ENCODE measurements around the gene TMEM178B. TPM values are rescaled to one million over a fixed set of nuclear protein-coding genes. Genes with fewer than 3 reads are reported as not detected.

The TMEM178B gene
- total and polyA plus RNA-seq, 2 of the 4 experiments (the other 2 are of a cell fraction): under 0.01 to 0.05 TPM

- H3K36me3 ChIP-seq (ENCODE audit: control insufficient read depth, insufficient read depth, low read length): no peaks in the 10 kb centered on the region
- no TSS peak for BruUV-seq (replicated peaks)
- no peak overlapping the region for H3K4ac ChIP-seq (ENCODE audit: low read depth, low read length)
- H3K14ac ChIP-seq (replicated peaks; ENCODE audit: low read depth, low read length): no peak overlapping the region
- ATAC-seq (ENCODE audit: low read depth): no peak
- H3K9ac ChIP-seq (ENCODE audit: low read depth, low read length): no peak overlapping the region
- WGBS, 2 experiments (ENCODE audit: extremely low coverage in 2 of 2, insufficient read length in 1 of 2): no CpG with 5 or more reads among the region's 5 CpGs
- no peak overlapping the region for H3K4me2 ChIP-seq (ENCODE audit: low read depth, low read length)
- H3K79me1 ChIP-seq (ENCODE audit: low read depth in 1 of 2, low read length in 2 of 2): no peaks in the 10 kb centered on the region
- H4K91ac ChIP-seq (ENCODE audit: insufficient read depth, low read depth, low read length): no peak overlapping the region
- H2AFZ ChIP-seq (replicated peaks; ENCODE audit: low read length, poor library complexity): no peak overlapping the region
- H3K27ac ChIP-seq (ENCODE audit: insufficient read depth, low read length): no peak overlapping the region
- dilution Hi-C loops (cut with HindIII; ENCODE audit: low sequenced_read_pairs, unreplicated experiment): no loop called here
- TF ChIP-seq CHD1 (IDR thresholded peaks at IDR 0.05; ENCODE audit: low read depth, low read length): no peak
- TF ChIP-seq CEBPB (IDR thresholded peaks at IDR 0.05; ENCODE audit: low read depth, low read length): no peak
- no peak for TF ChIP-seq BHLHE40 (IDR thresholded peaks at IDR 0.05; ENCODE audit: low read depth, low read length)
- no peak for TF ChIP-seq USF2 (IDR thresholded peaks at IDR 0.05; ENCODE audit: low read depth, low read length)
- ChIA-PET CTCF (interaction anchor here (0.6 kb wide), 1 partner anchor 12 kb away, joined by 7 read pairs; no protein-coding TSS in a partner anchor), POLR2A (ENCODE audit: unreplicated experiment) (no interaction called here)
- intact Hi-C loops (cut with micrococcal nuclease): no loop called here
- H4K20me1 ChIP-seq (ENCODE audit: insufficient read depth, low read length): no peaks in the 10 kb centered on the region
- no peak overlapping the region for H2BK120ac ChIP-seq (ENCODE audit: low read depth, low read length)
- H3K23ac ChIP-seq (ENCODE audit: low read depth, low read length): no peak overlapping the region
- no peak for DNase-seq
- H2AK5ac ChIP-seq (ENCODE audit: low read depth, low read length): no peak overlapping the region
- no peak overlapping the region for H2BK5ac ChIP-seq (ENCODE audit: low read depth, low read length, poor library complexity, severe bottlenecking)
- no peak overlapping the region for H3K4me3 ChIP-seq (ENCODE audit: insufficient read depth, low read depth, low read length)
- H3K9me1 ChIP-seq (ENCODE audit: insufficient read depth, low read length): no peaks in the 10 kb centered on the region
- no peak overlapping the region for H2BK15ac ChIP-seq (ENCODE audit: low read depth, low read length)
- no peak overlapping the region for H4K5ac ChIP-seq (ENCODE audit: low read depth, low read length)
- H3K4me1 ChIP-seq (ENCODE audit: control insufficient read depth, insufficient read depth, low read length): no peaks in the 10 kb centered on the region
- in situ Hi-C loops (cut with MboI; ENCODE audit: low sequenced_read_pairs): no loop called here
- H3K18ac ChIP-seq (ENCODE audit: low read depth, low read length): no peak overlapping the region
- H3K9me3 ChIP-seq (ENCODE audit: control insufficient read depth, insufficient read depth, low read length): peaks cover 10% of the 10 kb centered on the region; the same call in 1 of the 2 replicates
- no peaks in the 10 kb centered on the region for H3K27me3 ChIP-seq (ENCODE audit: control insufficient read depth, insufficient read depth, low read length)
- no peak overlapping the region for H2AK9ac ChIP-seq (replicated peaks; ENCODE audit: low read depth, low read length, poor library complexity)
- H4K8ac ChIP-seq (ENCODE audit: low read depth in 2 of 2, low read length in 2 of 2): no peak overlapping the region
- no peak overlapping the region for H2BK20ac ChIP-seq (ENCODE audit: low read depth, low read length)
- H3K56ac ChIP-seq (ENCODE audit: extremely low read depth, insufficient read depth, low read length): no peak overlapping the region
These were observed 116.6 kb downstream of the TMEM178B start for GRCh38 chr7:141190495-141190894.

Data from IMR-90 (cell line).